HEK293 (cell line): ENCODE results near the gene LSMEM2.

Experiments
- CTCF ChIA-PET: fragments of 350-600 bp; formaldehyde crosslinking; extraction: SDS; loops from one replicate; lab custom pipeline; 2021; ENCODE audit warnings: antibody characterized with exemption; lab: Yijun Ruan, JAX
- POLR2A ChIA-PET: fragments of 300-600 bp; formaldehyde crosslinking; extraction: SDS; loops from one replicate; lab custom pipeline; 2020; ENCODE audit warnings: antibody characterized with exemption, inconsistent platforms; lab: Yijun Ruan, JAX
- H3K27ac ChIP-seq: fragments of 200-500 bp; sonication (Bioruptor generic); 2 replicates; pipeline ENCODE4 v1.5.1; 2014; ENCODE audit warnings: low read depth, low read length, control low read depth, inconsistent platforms; ENCODE audit errors: extremely low read depth
- H3K36me3 ChIP-seq, 2 experiments: fragments of 200-500 bp in 1 of 2; sonication (Bioruptor generic) in 1 of 2; 1 replicate in 1 of 2; 2 replicates in 1 of 2; pipeline ENCODE4 v1.5.1; 2014 to 2017; ENCODE audit warnings: inconsistent platforms in 2 of 2, low read length in 2 of 2; ENCODE audit not compliant: control insufficient read depth in 2 of 2, insufficient read depth in 1 of 2
- H3K4me1 ChIP-seq: fragments of 200-500 bp; sonication (Bioruptor generic); 2 replicates; pipeline ENCODE4 v1.5.1; 2014; ENCODE audit warnings: mild to moderate bottlenecking, low read length, inconsistent platforms; ENCODE audit not compliant: control insufficient read depth, insufficient read depth
- H3K4me3 ChIP-seq: 2 replicates; pipeline ENCODE4 v1.5.1; 2011; ENCODE audit warnings: low read depth, mild to moderate bottlenecking, control low read depth, low read length, moderate library complexity
- H3K9me3 ChIP-seq: fragments of 200-500 bp; sonication (Bioruptor generic); 2 replicates; pipeline ENCODE4 v1.5.1; 2014; ENCODE audit warnings: low read depth, low read length, inconsistent platforms; ENCODE audit not compliant: control insufficient read depth, insufficient read depth
- GFI1B ChIP-seq: fragments of 450-650 bp; formaldehyde crosslinking; IDR thresholded peaks from 2 replicates; pipeline ENCODE4 v1.5.1; 2016; ENCODE audit warnings: missing biosample characterization, missing genetic modification characterization
- GLIS1 ChIP-seq: fragments of 450-650 bp; formaldehyde crosslinking; IDR thresholded peaks from 2 replicates; pipeline ENCODE4 v1.5.1; 2016; ENCODE audit warnings: missing biosample characterization, missing genetic modification characterization
- IKZF3 ChIP-seq: fragments of 450-650 bp; IDR thresholded peaks from 2 replicates; pipeline ENCODE4 v1.5.0; 2018; ENCODE audit warnings: missing biosample characterization, mild to moderate bottlenecking, missing genetic modification characterization, moderate library complexity
- KLF10 ChIP-seq: fragments of 450-650 bp; IDR thresholded peaks from 2 replicates; pipeline ENCODE4 v1.5.1; 2018; ENCODE audit warnings: missing biosample characterization, mild to moderate bottlenecking, missing genetic modification characterization
- KLF17 ChIP-seq: fragments of 450-650 bp; formaldehyde crosslinking; IDR thresholded peaks from 2 replicates; pipeline ENCODE4 v1.5.1; 2016; ENCODE audit warnings: missing biosample characterization, missing genetic modification characterization
- PRDM4 ChIP-seq: fragments of 450-650 bp; formaldehyde crosslinking; IDR thresholded peaks from 2 replicates; pipeline ENCODE4 v1.5.1; 2017; ENCODE audit warnings: missing biosample characterization, missing genetic modification characterization
- SALL2 ChIP-seq: fragments of 450-650 bp; formaldehyde crosslinking; IDR thresholded peaks from 2 replicates; pipeline ENCODE4 v1.5.0; 2017; ENCODE audit warnings: missing biosample characterization, mild to moderate bottlenecking, missing genetic modification characterization, borderline replicate concordance
- SP2 ChIP-seq: fragments of 450-650 bp; formaldehyde crosslinking; IDR thresholded peaks from 2 replicates; pipeline ENCODE4 v1.5.1; 2016; ENCODE audit warnings: missing biosample characterization, missing genetic modification characterization
- ZBTB20 ChIP-seq: fragments of 450-650 bp; formaldehyde crosslinking; IDR thresholded peaks from 2 replicates; pipeline ENCODE4 v1.5.1; 2016; ENCODE audit warnings: missing biosample characterization, missing genetic modification characterization
- ZBTB21 ChIP-seq: fragments of 450-650 bp; formaldehyde crosslinking; IDR thresholded peaks from 2 replicates; pipeline ENCODE4 v1.5.1; 2017; ENCODE audit warnings: missing biosample characterization, missing genetic modification characterization
- ZBTB8A ChIP-seq: fragments of 450-650 bp; formaldehyde crosslinking; IDR thresholded peaks from 2 replicates; pipeline ENCODE4 v1.5.1; 2016; ENCODE audit warnings: missing biosample characterization, missing genetic modification characterization
- ZFP37 ChIP-seq: fragments of 450-650 bp; formaldehyde crosslinking; IDR thresholded peaks from 2 replicates; pipeline ENCODE4 v1.5.1; 2016; ENCODE audit warnings: missing biosample characterization, missing genetic modification characterization
- ZNF114 ChIP-seq: fragments of 450-650 bp; formaldehyde crosslinking; IDR thresholded peaks from 2 replicates; pipeline ENCODE4 v1.5.0; 2017; ENCODE audit warnings: missing biosample characterization, missing genetic modification characterization
- ZNF146 ChIP-seq: fragments of 450-650 bp; formaldehyde crosslinking; IDR thresholded peaks from 2 replicates; pipeline ENCODE4 v1.5.1; 2016; ENCODE audit warnings: missing biosample characterization, missing genetic modification characterization
- ZNF174 ChIP-seq: fragments of 450-650 bp; formaldehyde crosslinking; IDR thresholded peaks from 2 replicates; pipeline ENCODE4 v1.5.0; 2017; ENCODE audit warnings: missing biosample characterization, mild to moderate bottlenecking, missing genetic modification characterization
- ZNF214 ChIP-seq: fragments of 450-650 bp; formaldehyde crosslinking; IDR thresholded peaks from 2 replicates; pipeline ENCODE4 v1.5.1; 2017; ENCODE audit warnings: missing biosample characterization, mild to moderate bottlenecking, missing genetic modification characterization, borderline replicate concordance
- ZNF350 ChIP-seq: fragments of 450-650 bp; formaldehyde crosslinking; IDR thresholded peaks from 2 replicates; pipeline ENCODE4 v1.5.0; 2017; ENCODE audit warnings: missing biosample characterization, mild to moderate bottlenecking, missing genetic modification characterization
- ZNF354C ChIP-seq: fragments of 450-650 bp; formaldehyde crosslinking; IDR thresholded peaks from 2 replicates; pipeline ENCODE4 v1.5.1; 2016; ENCODE audit warnings: missing biosample characterization, missing genetic modification characterization, low read depth, borderline replicate concordance
- ZNF37A ChIP-seq: fragments of 450-650 bp; IDR thresholded peaks from 2 replicates; pipeline ENCODE4 v1.5.1; 2018; ENCODE audit warnings: missing biosample characterization, missing genetic modification characterization
- ZNF394 ChIP-seq: fragments of 450-650 bp; formaldehyde crosslinking; IDR thresholded peaks from 2 replicates; pipeline ENCODE4 v1.5.1; 2016; ENCODE audit warnings: missing biosample characterization, missing genetic modification characterization, mild to moderate bottlenecking, moderate library complexity, borderline replicate concordance
- ZNF48 ChIP-seq: fragments of 450-650 bp; formaldehyde crosslinking; IDR thresholded peaks from 2 replicates; pipeline ENCODE4 v1.5.1; 2016; ENCODE audit warnings: missing biosample characterization, missing genetic modification characterization
- ZNF529 ChIP-seq: fragments of 450-650 bp; formaldehyde crosslinking; IDR thresholded peaks from 2 replicates; pipeline ENCODE4 v1.5.1; 2017; ENCODE audit warnings: missing genetic modification characterization, missing biosample characterization; ENCODE audit not compliant: insufficient replicate concordance
- ZNF530 ChIP-seq: fragments of 450-650 bp; formaldehyde crosslinking; IDR thresholded peaks from 2 replicates; pipeline ENCODE4 v1.5.1; 2016; ENCODE audit warnings: low read depth, missing biosample characterization, missing genetic modification characterization
- ZNF621 ChIP-seq: fragments of 450-650 bp; formaldehyde crosslinking; IDR thresholded peaks from 2 replicates; pipeline ENCODE4 v1.5.1; 2017; ENCODE audit warnings: missing biosample characterization, missing genetic modification characterization
- ZNF624 ChIP-seq: fragments of 450-650 bp; formaldehyde crosslinking; IDR thresholded peaks from 2 replicates; pipeline ENCODE4 v1.5.1; 2017; ENCODE audit warnings: missing biosample characterization, missing genetic modification characterization
- ZNF660 ChIP-seq: fragments of 450-650 bp; IDR thresholded peaks from 2 replicates; pipeline ENCODE4 v1.5.1; 2018; ENCODE audit warnings: missing biosample characterization, mild to moderate bottlenecking, missing genetic modification characterization
- ZNF707 ChIP-seq: fragments of 450-650 bp; formaldehyde crosslinking; IDR thresholded peaks from 2 replicates; pipeline ENCODE4 v1.5.1; 2016; ENCODE audit warnings: missing biosample characterization, missing genetic modification characterization
- ZNF776 ChIP-seq: fragments of 450-650 bp; formaldehyde crosslinking; IDR thresholded peaks from 2 replicates; pipeline ENCODE4 v1.5.0; 2017; ENCODE audit warnings: missing biosample characterization, missing genetic modification characterization, borderline replicate concordance
- ZNF792 ChIP-seq: fragments of 450-650 bp; formaldehyde crosslinking; IDR thresholded peaks from 2 replicates; pipeline ENCODE4 v1.5.1; 2016; ENCODE audit warnings: missing biosample characterization, missing genetic modification characterization
- ZXDB ChIP-seq: fragments of 450-650 bp; formaldehyde crosslinking; IDR thresholded peaks from 2 replicates; pipeline ENCODE4 v1.5.1; 2016; ENCODE audit warnings: missing biosample characterization, missing genetic modification characterization

LSMEM2 gene

GRCh38 chr3:50297896-50298725 is 19.2 kb downstream of the LSMEM2 start (continued):
- TF ChIP-seq SP2 (tag by site-specific recombination), result no peak

GRCh38 chr3:50298836-50299637 is 20.1 kb downstream of the LSMEM2 start, which contains the start of the genes HYAL3 and NAA80:
Gene HYAL3, minus strand, starts transcription at chr3:50299405. Its CDS starts 3,803 bp downstream, at chr3:50295602.
Gene NAA80, minus strand, starts transcription at chr3:50299405. Its CDS starts 1,942 bp downstream, at chr3:50297463.
- H3K27ac ChIP-seq, result peak within 1 kb of the TSS; percentile 56
- peak within 1 kb of the TSS; percentile 69 for H3K4me3 ChIP-seq
- ChIA-PET POLR2A (interaction anchor here (0.6 to 2.2 kb wide), 17 partner anchors 9 to 270 kb away, joined by 3 to 34 read pairs (median 4); partner anchors contain the start of genes CYB561D2, GNAI2, HEMK1 and LSMEM2), CTCF (interaction anchor here (0.6 to 2.0 kb wide), 9 partner anchors 18 to 89 kb away, joined by 3 to 7 read pairs (median 4); partner anchors contain the start of gene HYAL2)
- no peaks in the 10 kb centered on the region for H3K4me1 ChIP-seq
- H3K9me3 ChIP-seq, result no peaks in the 10 kb centered on the region
- H3K36me3 ChIP-seq, result peaks cover 0 to 4% of the 10 kb centered on the region in 2 experiments; a peak in 1 of 3 replicates
- TF ChIP-seq ZNF146 (tag by site-specific recombination), result no peak
- TF ChIP-seq KLF10 (tag by site-specific recombination), result peak; percentile 85
- TF ChIP-seq GFI1B (tag by site-specific recombination), result no peak
- TF ChIP-seq ZNF776, result no peak
- TF ChIP-seq ZNF707, result no peak
- TF ChIP-seq ZNF660, result no peak
- TF ChIP-seq ZNF354C (tag by site-specific recombination), result no peak
- TF ChIP-seq ZBTB21 (tag by site-specific recombination), result peak; percentile 85
- TF ChIP-seq ZNF792 (tag by site-specific recombination), result no peak
- no peak for TF ChIP-seq ZNF530
- peak; percentile 87; the same call in 1 of the 2 replicates for TF ChIP-seq KLF17 (tag by site-specific recombination)
- no peak for TF ChIP-seq ZNF114 (tag by site-specific recombination)
- no peak for TF ChIP-seq ZNF174
- peak; percentile 67; the same call in 1 of the 2 replicates for TF ChIP-seq ZFP37 (tag by site-specific recombination)
- TF ChIP-seq ZXDB (tag by site-specific recombination), result peak; percentile 81
- no peak for TF ChIP-seq SALL2 (tag by site-specific recombination)
- no peak for TF ChIP-seq ZNF624 (tag by site-specific recombination)
- no peak for TF ChIP-seq ZNF214 (tag by site-specific recombination)
- no peak for TF ChIP-seq ZNF37A (tag by site-specific recombination)
- no peak for TF ChIP-seq ZNF350 (tag by site-specific recombination)
- TF ChIP-seq ZBTB20, result peak; percentile 71
- TF ChIP-seq ZNF529 (tag by site-specific recombination), result no peak
- no peak for TF ChIP-seq ZNF48
- no peak for TF ChIP-seq ZNF621 (tag by site-specific recombination)
- peak; percentile 86 for TF ChIP-seq GLIS1
- TF ChIP-seq PRDM4 (tag by site-specific recombination), result no peak
- no peak for TF ChIP-seq IKZF3 (tag by site-specific recombination)
- TF ChIP-seq ZNF394, result no peak; the same call in 1 of the 2 replicates
- TF ChIP-seq ZBTB8A (tag by site-specific recombination), result no peak; the same call in 1 of the 2 replicates
